Common myeloid progenitor, CD34-positive (primary cell): ENCODE data around the gene SPINK4.

Experiments
- CTCF ChIA-PET: fragments of 350-600 bp; sonication (Branson Sonifier 250); formaldehyde crosslinking; loops from one replicate; lab custom pipeline; 2021; ENCODE audit warnings: antibody characterized with exemption; lab: Charles Lee
- POLR2A ChIA-PET: fragments of 350-600 bp; sonication (Branson Sonifier 250); formaldehyde crosslinking; loops from one replicate; lab custom pipeline; 2021; ENCODE audit warnings: antibody characterized with exemption; lab: Charles Lee
- DNase-seq, 3 donors: peaks; one replicate each; pipeline versions ENCODE4 v3.0.0 to v3.0.0-alpha.2; 2013
- H3K27ac ChIP-seq, 2 experiments: 1 replicate in 1 of 2; 2 replicates in 1 of 2; pipeline ENCODE4 v1.7.0; 2013; ENCODE audit warnings: inconsistent platforms in 2 of 2, low read length in 2 of 2, mild to moderate bottlenecking in 2 of 2, low read depth in 1 of 2, moderate library complexity in 1 of 2; ENCODE audit not compliant: severe bottlenecking in 2 of 2, insufficient read depth in 1 of 2, poor library complexity in 1 of 2
- H3K27me3 ChIP-seq, 5 experiments: replicated peaks in 2 of 5; 1 replicate in 3 of 5; 2 replicates in 2 of 5; pipeline versions ENCODE4 v1.6.1 to v1.7.0; 2013; ENCODE audit warnings: low read length in 4 of 5, mild to moderate bottlenecking in 2 of 5, moderate library complexity in 2 of 5, inconsistent platforms in 1 of 5; ENCODE audit not compliant: insufficient read depth in 5 of 5, control insufficient read depth in 4 of 5
- H3K36me3 ChIP-seq, 4 experiments: 1 replicate in 2 of 4; 2 replicates in 2 of 4; pipeline versions ENCODE4 v1.6.1 to v1.7.0; 2013; ENCODE audit warnings: low read length in 3 of 4, control low read depth in 1 of 4, mild to moderate bottlenecking in 1 of 4; ENCODE audit not compliant: control insufficient read depth in 4 of 4, insufficient read depth in 4 of 4
- H3K4me1 ChIP-seq, 4 experiments: 1 replicate in 3 of 4; 2 replicates in 1 of 4; pipeline versions ENCODE4 v1.6.1 to v1.7.1; 2013; ENCODE audit warnings: low read length in 3 of 4, mild to moderate bottlenecking in 3 of 4, control low read depth in 1 of 4, inconsistent platforms in 1 of 4, moderate library complexity in 1 of 4; ENCODE audit not compliant: control insufficient read depth in 4 of 4, insufficient read depth in 4 of 4; ENCODE audit errors: control extremely low read depth in 1 of 4
- H3K4me3 ChIP-seq, 7 experiments: 1 replicate in 4 of 7; 2 replicates in 3 of 7; pipeline versions ENCODE4 v1.5.1 to v1.7.0; 2013; ENCODE audit warnings: mild to moderate bottlenecking in 7 of 7, low read length in 6 of 7, moderate library complexity in 6 of 7, inconsistent platforms in 2 of 7, low read depth in 2 of 7, control low read depth in 1 of 7; ENCODE audit not compliant: insufficient read depth in 4 of 7, control insufficient read depth in 1 of 7; ENCODE audit errors: extremely low read depth in 1 of 7
- H3K9me3 ChIP-seq, 5 experiments: 1 replicate in 4 of 5; 2 replicates in 1 of 5; pipeline versions ENCODE4 v1.6.1 to v1.7.1; 2013; ENCODE audit warnings: low read length in 4 of 5, mild to moderate bottlenecking in 2 of 5, inconsistent platforms in 1 of 5, low read depth in 1 of 5, moderate library complexity in 1 of 5; ENCODE audit not compliant: control insufficient read depth in 4 of 5, insufficient read depth in 2 of 5; ENCODE audit errors: control extremely low read depth in 1 of 5
- WGBS: methylation state at CpG from one replicate; pipeline ENCODE4 v1.1.5; 2013; ENCODE audit not compliant: insufficient coverage; 5-methylcytosine and 5-hydroxymethylcytosine counted together

SPINK4 gene

DNA sequence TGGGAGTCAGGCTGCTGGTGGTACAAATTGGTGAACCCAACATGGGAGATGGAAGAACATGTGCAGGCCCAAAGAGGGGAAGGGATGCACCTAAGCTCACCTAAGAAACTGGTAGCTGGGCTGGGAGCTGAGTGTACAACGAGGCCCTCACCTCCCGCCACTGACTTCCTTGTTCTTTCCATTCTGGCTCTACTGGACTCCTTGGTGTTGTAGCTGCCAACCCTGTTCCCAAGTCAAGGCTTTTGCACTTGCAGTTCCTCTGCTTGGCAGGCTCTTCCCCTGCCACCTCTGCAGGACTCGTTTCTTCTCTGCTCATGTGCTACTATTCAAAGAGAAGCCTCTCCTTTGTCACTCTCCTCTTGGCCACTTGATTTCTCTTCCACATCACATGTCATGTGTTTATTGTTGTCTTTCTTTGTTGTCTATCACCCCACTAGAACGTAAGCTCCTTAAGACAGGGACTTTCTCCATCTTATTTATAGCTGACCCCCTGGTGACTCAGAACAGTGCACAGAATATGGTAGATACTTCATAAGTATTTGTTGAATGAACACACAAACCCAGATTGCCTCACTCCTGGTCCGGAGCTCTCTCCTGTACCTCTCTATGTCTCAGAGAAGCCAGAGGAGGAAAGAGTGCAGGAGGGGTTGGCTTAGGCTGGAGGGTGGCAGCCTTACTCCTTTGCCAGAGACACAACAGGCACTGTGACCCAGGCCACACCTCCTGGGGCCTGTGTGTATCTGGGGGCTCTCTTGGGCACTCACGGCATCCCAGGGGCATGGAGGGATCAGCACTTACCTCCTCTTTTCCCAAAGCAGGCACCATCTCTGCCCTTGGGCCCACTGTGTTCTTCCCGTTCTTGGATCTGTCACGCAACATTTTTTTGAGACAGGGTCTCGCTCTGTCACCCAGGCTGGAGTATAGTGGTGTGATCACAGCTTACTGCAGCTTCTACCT lies 5.2 kb upstream of the SPINK4 start:
- Histone ChIP-seq H3K4me1 (peaks cover 0 to 22% (median 11%) of the 10 kb centered on the region in 4 experiments), H3K27ac (no peak overlapping the region), H3K4me3 (no peak overlapping the region), H3K9me3 (no peaks in the 10 kb centered on the region), H3K27me3 (no peaks in the 10 kb centered on the region), H3K36me3 (no peaks in the 10 kb centered on the region)
- POLR2A ChIA-PET, result interaction anchor here (0.6 to 0.9 kb wide), 2 partner anchors 68 to 501 kb away, joined by 3 read pairs; partner anchors contain the start of gene B4GALT1
- no peak for DNase-seq
- WGBS, result 97% methylated on average over 7 of the region's 9 CpGs
- CTCF ChIA-PET, result interaction anchor here (1.2 to 2.3 kb wide), 5 partner anchors 8 to 158 kb away, joined by 3 to 12 read pairs (median 4); partner anchors contain the start of gene SMU1

DNA sequence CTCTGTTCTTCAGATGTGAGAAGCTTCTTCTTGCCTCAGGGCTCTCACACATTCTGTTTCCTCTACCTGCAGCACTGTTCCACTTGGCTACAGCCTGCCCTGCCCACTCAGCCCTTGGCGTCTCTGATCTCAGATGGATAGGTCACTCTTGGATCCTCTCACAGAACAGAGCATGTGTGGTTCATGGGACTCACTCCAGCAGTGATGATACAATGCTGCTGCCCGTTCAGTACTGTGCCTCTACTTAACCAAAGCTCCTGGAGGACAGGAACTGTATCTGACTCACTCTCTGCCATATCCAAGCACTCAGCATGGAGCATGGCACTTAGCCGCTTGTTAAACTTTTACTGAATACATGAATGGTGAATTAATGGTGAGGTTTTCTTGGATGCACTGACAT lies 3.4 kb upstream of the SPINK4 start:
- H3K9me3 ChIP-seq, result no peaks in the 10 kb centered on the region
- WGBS, result 86% methylated on average over 3 of the region's 3 CpGs
- ChIA-PET CTCF (interaction anchor here (1.0 to 2.0 kb wide), 5 partner anchors 8 to 110 kb away, joined by 3 to 17 read pairs (median 3); no protein-coding TSS in a partner anchor), POLR2A (no interaction called here)
- DNase-seq, result no peak
- H3K4me1 ChIP-seq, result peaks cover 0 to 35% (median 18%) of the 10 kb centered on the region in 4 experiments
- no peaks in the 10 kb centered on the region for H3K36me3 ChIP-seq
- no peak overlapping the region for H3K27ac ChIP-seq
- H3K4me3 ChIP-seq, result no peak overlapping the region
- H3K27me3 ChIP-seq, result no peaks in the 10 kb centered on the region

- no peak overlapping the region for H3K4me3 ChIP-seq
- H3K4me1 ChIP-seq, result peaks cover 0 to 23% (median 12%) of the 10 kb centered on the region in 4 experiments
- H3K27ac ChIP-seq, result no peak overlapping the region
- H3K36me3 ChIP-seq, result no peaks in the 10 kb centered on the region
- H3K9me3 ChIP-seq, result no peaks in the 10 kb centered on the region
- CTCF ChIA-PET, result interaction anchor here (0.9 to 3.6 kb wide), 7 partner anchors 8 to 62 kb away, joined by 3 to 30 read pairs (median 5); no protein-coding TSS in a partner anchor
- 93% methylated on average over 3 of the region's 5 CpGs for WGBS
- no peak for DNase-seq
- POLR2A ChIA-PET, result no interaction called here
- H3K27me3 ChIP-seq, result no peaks in the 10 kb centered on the region
Measured at GRCh38 chr9:33241298-33241697, 1.3 kb downstream of the SPINK4 start.

- ChIA-PET POLR2A (no interaction called here), CTCF (interaction anchor here (2.6 to 4.4 kb wide), 2 partner anchors 14 to 16 kb away, joined by 7 to 14 read pairs; no protein-coding TSS in a partner anchor)
- Histone ChIP-seq H3K36me3 (peaks cover 0 to under 1% (median 0%) of the 10 kb centered on the region in 4 experiments), H3K4me3 (no peak overlapping the region), H3K27me3 (no peaks in the 10 kb centered on the region), H3K9me3 (no peaks in the 10 kb centered on the region), H3K4me1 (peaks cover 0 to 23% (median 12%) of the 10 kb centered on the region in 4 experiments), H3K27ac (no peak overlapping the region)
- DNase-seq, result no peak
- WGBS, result 94% methylated on average over 3 of the region's 6 CpGs
Measured at GRCh38 chr9:33242609-33243134, 2.7 kb downstream of the SPINK4 start.

- CTCF ChIA-PET, result interaction anchor here (0.6 to 4.4 kb wide), 4 partner anchors 8 to 43 kb away, joined by 3 to 14 read pairs (median 5); no protein-coding TSS in a partner anchor
- Histone ChIP-seq H3K4me1 (peaks cover 0 to 21% (median 13%) of the 10 kb centered on the region in 4 experiments), H3K27ac (no peak overlapping the region), H3K9me3 (no peaks in the 10 kb centered on the region), H3K4me3 (no peak overlapping the region), H3K36me3 (peaks cover 0 to 6% (median 4%) of the 10 kb centered on the region in 4 experiments), H3K27me3 (no peaks in the 10 kb centered on the region)
- WGBS, result 96% methylated on average over 7 of the region's 9 CpGs
- DNase-seq, result no peak
- POLR2A ChIA-PET, result no interaction called here
Measured at GRCh38 chr9:33244137-33244784, 4.3 kb downstream of the SPINK4 start.

- 100% methylated on average over 2 of the region's 2 CpGs for WGBS
- ChIA-PET CTCF (interaction anchor here (4.4 kb wide), 1 partner anchor 19 kb away, joined by 14 read pairs; no protein-coding TSS in a partner anchor), POLR2A (no interaction called here)
- Histone ChIP-seq H3K36me3 (peaks cover 0 to 14% (median 6%) of the 10 kb centered on the region in 4 experiments), H3K9me3 (no peaks in the 10 kb centered on the region), H3K27ac (no peak overlapping the region), H3K4me1 (peaks cover 0 to 13% (median 6%) of the 10 kb centered on the region in 4 experiments), H3K4me3 (no peak overlapping the region), H3K27me3 (no peaks in the 10 kb centered on the region)
- DNase-seq, result no peak
Measured at GRCh38 chr9:33245341-33245740, 5.4 kb downstream of the SPINK4 start.
